Heart left ventricle (tissue), 16 donors: Measurements from ENCODE around the gene MANF. TPM values are rescaled to one million over a fixed set of nuclear protein-coding genes. Genes with fewer than 3 reads are reported as not detected.

Experiments
- ATAC-seq, 4 donors: fragments of 200-7000 bp; cut with Tn5 transposase; one replicate each; pipeline ENCODE4 v1.9.1; 2020 to 2022; ENCODE audit warnings: moderate library complexity in 4 of 4, mild to moderate bottlenecking in 3 of 4, moderate number of reproducible peaks in 1 of 4
- DNase-seq, 5 donors: peaks; one replicate each; pipeline ENCODE4 v3.0.0-alpha.2; 2020
- H3K27ac ChIP-seq, 12 donors: fragments of 200-600 bp; sonication (generic) in 4 of 12; one replicate each; pipeline versions ENCODE4 v1.5.0 to v1.8.0; 2016 to 2022; ENCODE audit warnings: mild to moderate bottlenecking in 2 of 12
- H3K27me3 ChIP-seq, 9 donors: fragments of 200-600 bp; sonication (generic) in 2 of 9; one replicate each; pipeline versions ENCODE4 v1.5.1 to v1.8.0; 2016 to 2022; ENCODE audit warnings: mild to moderate bottlenecking in 3 of 9
- H3K36me3 ChIP-seq, 9 donors: fragments of 200-600 bp; sonication (generic) in 2 of 9; one replicate each; pipeline versions ENCODE4 v1.5.0 to v1.8.0; 2018 to 2022; ENCODE audit warnings: mild to moderate bottlenecking in 2 of 9
- H3K4me1 ChIP-seq, 12 donors: fragments of 200-600 bp; sonication (generic) in 4 of 12; one replicate each; pipeline versions ENCODE4 v1.5.0 to v1.8.0; 2016 to 2022; ENCODE audit warnings: mild to moderate bottlenecking in 3 of 12
- H3K4me3 ChIP-seq, 12 donors: fragments of 200-600 bp; sonication (generic) in 4 of 12; one replicate each; pipeline versions ENCODE4 v1.5.0 to v1.8.0; 2017 to 2022; ENCODE audit warnings: mild to moderate bottlenecking in 9 of 12, moderate library complexity in 4 of 12
- H3K9me3 ChIP-seq, 12 donors: fragments of 200-600 bp; sonication (generic) in 4 of 12; one replicate each; pipeline versions ENCODE4 v1.5.0 to v1.8.0; 2016 to 2022; ENCODE audit warnings: mild to moderate bottlenecking in 1 of 12
- CTCF ChIP-seq, 12 donors: fragments of 200-600 bp; sonication (generic) in 4 of 12; IDR thresholded peaks; one replicate each; pipeline versions ENCODE4 v1.5.0 to v1.8.0; 2018 to 2022; ENCODE audit warnings: antibody characterized with exemption in 12 of 12, mild to moderate bottlenecking in 5 of 12
- POLR2A ChIP-seq, 2 donors: fragments of 450-650 bp; IDR thresholded peaks; one replicate each; pipeline ENCODE4 v1.6.1; 2017; ENCODE audit warnings: antibody characterized with exemption in 2 of 2, mild to moderate bottlenecking in 2 of 2, moderate library complexity in 2 of 2
- WGBS, 4 donors: extraction: QIAGEN DNeasy Blood & Tissue Kit in 2 of 4; methylation state at CpG; one replicate each; pipeline versions ENCODE4 v1.1.5 to v1.1.7; 2013 to 2018; 5-methylcytosine and 5-hydroxymethylcytosine counted together
- intact Hi-C, 10 donors: fragments of 100-400 bp; cut with DNase I; formaldehyde crosslinking; loops; one replicate each; pipeline versions ENCODE4 v1.11.1 to v1.14.2; 2022
- polyA plus RNA-seq, 2 donors: library from polyadenylated mRNA; stranded (reverse); fragments of 200-250 nt; gene quantifications; one replicate each; pipeline ENCODE4 v1.2.3, GENCODE V29; 2013
- total RNA-seq, 9 donors: library from RNA; depleted of rRNA in 2 of 9; stranded (reverse); fragments of >200 nt in 2 of 9; fragmentation: NEBNext Ultra II Directional in 3 of 9; extraction: Animal tissue kit (Norgen Biotek cat#: 25700) in 3 of 9; gene quantifications; one replicate each; pipeline versions ENCODE4 v1.1.0 to v1.2.4, GENCODE V29; 2016 to 2023
- donor health status: ischemic (EF 13 %, LVEDD 7.1; RV severe dilation, severe dysfunction).
- donor health status: healthy with polysubstance abuse.
- donor health status: DM: no; HTN: yes; CAD: no.
- donor health status: DM: no; HTN: no; CAD: no.
- donor health status: ischemic (EF 25% LVEDD 6.9; RV normal size, moderate dysfunction).
- donor health status: ischemic (EF 25% LVEDD 5.7; RV mildly dilated, moderate dysfunction).
- donor health status: healthy.
- donor health status: DM: yes; HTN: yes; CAD: no.
- donor health status: ischemic (EF 35%, LVEDD 5.7; RV mildly dilated, moderate dysfunction).
- donor health status: nonischemic (EF 11% LVEDD 7.7; RV severe dilation, severe dysfunction).
- donor health status: DM: yes; HTN: yes; CAD: no.
- donor health status: PGD.
- donor health status: ischemic (EF 29% LVEDD 5.4; RV normal size, mild dysfunction).
- donor health status: nonischemic (EF 23%, LVEDD 6.1; RV moderate dilation, normal function).

MANF gene
- total and polyA plus RNA-seq, 11 donors = 21.2 to 130 (median 47.5) TPM

GRCh38 chr3:51353131-51353530 is 32.0 kb upstream of the MANF start:
- intact Hi-C loops = no loop called here
- no peaks in the 10 kb centered on the region for H3K36me3 ChIP-seq
- WGBS, 4 donors = 83 to 90% (median 87%) methylated on average over 4 of the region's 4 CpGs
- H3K9me3 ChIP-seq = no peaks in the 10 kb centered on the region
- H3K27ac ChIP-seq = no peak overlapping the region
- no peaks in the 10 kb centered on the region for H3K27me3 ChIP-seq
- DNase-seq = no peak
- H3K4me1 ChIP-seq = no peaks in the 10 kb centered on the region
- ATAC-seq = no peak
- TF ChIP-seq POLR2A (IDR thresholded peaks at IDR 0.05) (no peak), CTCF (IDR thresholded peaks at IDR 0.05) (no peak)
- no peak overlapping the region for H3K4me3 ChIP-seq

GRCh38 chr3:51353691-51354090 is 31.4 kb upstream of the MANF start:
- H3K36me3 ChIP-seq = no peaks in the 10 kb centered on the region
- no peak overlapping the region for H3K4me3 ChIP-seq
- H3K9me3 ChIP-seq = no peaks in the 10 kb centered on the region
- WGBS, 4 donors = 65 to 80% (median 70%) methylated on average over 1 of the region's 1 CpG
- ATAC-seq (no peak), DNase-seq (no peak)
- no peaks in the 10 kb centered on the region for H3K4me1 ChIP-seq
- TF ChIP-seq POLR2A (IDR thresholded peaks at IDR 0.05) (no peak), CTCF (IDR thresholded peaks at IDR 0.05) (no peak)
- H3K27ac ChIP-seq = no peak overlapping the region
- H3K27me3 ChIP-seq = no peaks in the 10 kb centered on the region
- intact Hi-C loops = no loop called here

GRCh38 chr3:51354172-51354571 is 30.9 kb upstream of the MANF start:
- TF ChIP-seq CTCF (IDR thresholded peaks at IDR 0.05) (no peak), POLR2A (IDR thresholded peaks at IDR 0.05) (no peak)
- H3K27me3 ChIP-seq = no peaks in the 10 kb centered on the region
- H3K27ac ChIP-seq = no peak overlapping the region
- ATAC-seq = no peak
- no peaks in the 10 kb centered on the region for H3K4me1 ChIP-seq
- WGBS, 4 donors = 89 to 91% (median 90%) methylated on average over 2 of the region's 2 CpGs
- intact Hi-C loops = no loop called here
- no peak overlapping the region for H3K4me3 ChIP-seq
- no peaks in the 10 kb centered on the region for H3K9me3 ChIP-seq
- DNase-seq = no peak
- no peaks in the 10 kb centered on the region for H3K36me3 ChIP-seq

DNA sequence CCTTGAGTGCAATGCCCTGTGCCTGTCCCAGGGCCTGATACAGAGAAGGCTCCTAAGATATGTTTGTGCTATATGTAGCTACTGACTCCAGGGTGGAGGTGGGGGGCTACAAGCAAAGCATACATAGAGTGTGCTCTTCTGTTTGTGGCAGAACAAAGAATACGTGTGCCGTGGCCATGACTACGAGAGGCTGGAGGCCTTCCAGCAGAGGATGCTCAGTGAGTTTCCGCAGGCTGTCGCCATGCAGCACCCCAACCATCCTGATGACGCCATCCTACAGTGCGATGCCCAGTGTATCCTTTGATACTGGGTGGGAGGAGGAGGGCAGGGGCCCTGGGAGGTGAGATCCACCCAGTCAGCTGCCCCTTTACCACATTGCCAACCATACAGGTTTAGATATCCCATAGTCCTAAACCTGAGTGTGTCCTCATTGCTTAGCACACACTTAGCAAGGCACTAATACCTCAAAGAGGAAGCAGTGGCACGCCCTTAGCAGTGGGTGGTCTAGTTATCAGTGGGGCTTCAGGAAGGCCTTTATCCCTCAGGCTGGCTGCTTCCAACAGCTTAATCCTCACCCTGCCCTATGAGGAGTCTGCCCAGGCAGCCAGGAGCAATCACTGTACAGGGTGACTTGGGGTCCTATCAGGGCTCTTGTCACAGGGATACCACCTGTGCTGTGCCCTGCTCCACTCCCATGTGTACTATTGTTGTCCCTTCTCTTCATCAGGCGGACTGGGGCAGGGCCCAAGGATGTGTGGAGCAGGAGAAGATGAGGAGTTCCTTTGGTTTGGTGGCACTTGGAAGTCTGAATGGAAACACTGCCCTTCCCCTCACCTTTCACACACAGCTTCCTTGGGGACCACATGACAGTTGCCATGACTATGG is 30.1 kb upstream of the MANF start:
- DNase-seq (no peak), ATAC-seq (peak in 1 of 4 donors; percentile 16)
- 68 to 90% (median 85%) methylated on average over 5 to 9 of the region's 9 CpGs for WGBS, 4 donors
- Histone ChIP-seq H3K27ac (no peak overlapping the region), H3K36me3 (no peaks in the 10 kb centered on the region), H3K27me3 (no peaks in the 10 kb centered on the region), H3K9me3 (no peaks in the 10 kb centered on the region), H3K4me1 (no peaks in the 10 kb centered on the region), H3K4me3 (no peak overlapping the region)
- intact Hi-C loops = no loop called here
- TF ChIP-seq CTCF (IDR thresholded peaks at IDR 0.05) (no peak), POLR2A (IDR thresholded peaks at IDR 0.05) (no peak)
